ENCODE measurements around the gene RND1.

DNA sequence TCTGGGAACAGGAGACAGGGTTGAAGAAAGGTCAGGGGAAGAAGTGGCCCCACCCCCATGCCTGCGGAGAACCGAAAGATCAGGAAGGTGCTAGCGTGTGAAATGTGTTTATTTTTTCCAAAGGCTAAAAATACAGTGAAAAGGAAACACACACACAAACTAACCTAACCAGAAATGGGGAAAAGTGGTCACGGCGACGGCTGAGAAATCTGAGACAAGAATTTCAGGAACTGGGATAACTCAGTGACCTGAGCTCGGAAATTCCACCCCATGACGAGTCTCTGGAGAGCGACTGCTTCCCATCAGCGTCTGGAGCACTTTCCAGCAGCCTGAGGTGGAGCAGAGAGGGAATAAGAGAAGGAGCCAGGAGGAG, 16.6 kb upstream of the RND1 start:
- TF ChIP-seq POLR2A (IDR thresholded peaks at IDR 0.05; ENCODE audit: low read depth, low read length) (no peak), TAF1 (IDR thresholded peaks at IDR 0.05; ENCODE audit: low read depth, low read length) (no peak), POLR2AphosphoS5 (IDR thresholded peaks at IDR 0.05; ENCODE audit: low read depth, low read length) (no peak), SPI1 (IDR thresholded peaks at IDR 0.05; ENCODE audit: low read depth, low read length) (no peak)

Measured in GM12891 (cell line).